ENCODE results near the gene CAPN5. TPM values are rescaled to one million over a fixed set of nuclear protein-coding genes. Genes with fewer than 3 reads are reported as not detected.

CAPN5 gene
- total and polyA plus RNA-seq, 2 donors (not counting 1 experiment from before 2014, with no cell fraction given): 17.5 to 20.4 TPM

GRCh38 chr11:77051511-77051910 lies 15.3 kb upstream of the CAPN5 start:
- Histone ChIP-seq H3K9ac (ENCODE audit: insufficient read depth, low read length) (no peak overlapping the region), H3K27ac (ENCODE audit: insufficient read depth, low read length) (no peak overlapping the region), H3K27me3 (ENCODE audit: control insufficient read depth, insufficient read depth, low read length) (peaks cover 10% of the 10 kb centered on the region), H2AFZ (ENCODE audit: low read length) (no peak overlapping the region), H3K79me2 (ENCODE audit: control insufficient read depth, insufficient read depth, low read length) (no peaks in the 10 kb centered on the region), H3K4me1 (ENCODE audit: control insufficient read depth, extremely low read depth, insufficient read depth, low read length) (no peaks in the 10 kb centered on the region), H3K4me2 (ENCODE audit: extremely low read depth, insufficient read depth, low read length) (no peak overlapping the region), H3K9me3 (ENCODE audit: control insufficient read depth, insufficient read depth, low read depth, low read length) (no peaks in the 10 kb centered on the region), H3K36me3 (ENCODE audit: control insufficient read depth, insufficient read depth, low read length) (no peaks in the 10 kb centered on the region), H3K4me3 (replicated peaks in 1 of 4; ENCODE audit: control extremely low read depth in 1 of 4, insufficient read depth in 1 of 4, low read depth in 3 of 4, low read length in 4 of 4) (no peak overlapping the region), H4K20me1 (ENCODE audit: control insufficient read depth, extremely low read depth, insufficient read depth, low read length) (no peaks in the 10 kb centered on the region)
- DNase-seq (ENCODE audit: low read depth in 2 of 2): no peak
- no peak for TF ChIP-seq EZH2 (IDR thresholded peaks at IDR 0.05; ENCODE audit: low read length, missing control alignments)
- no peak for TF ChIP-seq CTCF (conservative IDR thresholded peaks at IDR 0.05 in 1 of 2, IDR thresholded peaks at IDR 0.05 in 1 of 2; ENCODE audit: low read depth in 1 of 2, low read length in 2 of 2)

DNA sequence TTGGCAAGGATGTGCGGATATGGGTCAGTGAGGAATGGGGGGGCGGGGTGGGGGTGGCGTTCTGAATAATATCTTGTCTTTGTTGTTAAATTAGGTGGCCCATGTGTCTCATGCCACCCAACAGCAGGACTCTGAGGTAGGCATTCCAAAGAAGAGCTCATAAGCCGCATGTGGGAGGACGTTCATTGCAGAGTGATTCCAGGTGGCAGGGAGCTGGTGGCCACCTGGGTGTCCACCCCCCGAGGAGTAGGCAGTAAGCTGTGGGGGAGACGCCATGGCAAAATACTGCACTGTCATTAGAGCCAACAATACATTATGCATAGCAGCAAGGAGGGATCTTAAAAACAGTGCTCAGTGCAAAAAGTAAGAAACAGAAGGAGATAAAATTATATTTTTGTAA lies 14.3 kb upstream of the CAPN5 start:
- Histone ChIP-seq H3K4me2 (ENCODE audit: extremely low read depth, insufficient read depth, low read length) (no peak overlapping the region), H2AFZ (ENCODE audit: low read length) (no peak overlapping the region), H3K27me3 (ENCODE audit: control insufficient read depth, insufficient read depth, low read length) (peaks cover 10% of the 10 kb centered on the region), H3K27ac (ENCODE audit: insufficient read depth, low read length) (no peak overlapping the region), H4K20me1 (ENCODE audit: control insufficient read depth, extremely low read depth, insufficient read depth, low read length) (no peaks in the 10 kb centered on the region), H3K9ac (ENCODE audit: insufficient read depth, low read length) (no peak overlapping the region), H3K9me3 (ENCODE audit: control insufficient read depth, insufficient read depth, low read depth, low read length) (no peaks in the 10 kb centered on the region), H3K4me1 (ENCODE audit: control insufficient read depth, extremely low read depth, insufficient read depth, low read length) (no peaks in the 10 kb centered on the region), H3K36me3 (ENCODE audit: control insufficient read depth, insufficient read depth, low read length) (no peaks in the 10 kb centered on the region), H3K79me2 (ENCODE audit: control insufficient read depth, insufficient read depth, low read length) (no peaks in the 10 kb centered on the region), H3K4me3 (replicated peaks in 1 of 4; ENCODE audit: control extremely low read depth in 1 of 4, insufficient read depth in 1 of 4, low read depth in 3 of 4, low read length in 4 of 4) (no peak overlapping the region)
- no peak for DNase-seq (ENCODE audit: low read depth in 2 of 2)
- no peak for TF ChIP-seq EZH2 (IDR thresholded peaks at IDR 0.05; ENCODE audit: low read length, missing control alignments)
- TF ChIP-seq CTCF (conservative IDR thresholded peaks at IDR 0.05 in 1 of 2, IDR thresholded peaks at IDR 0.05 in 1 of 2; ENCODE audit: low read depth in 1 of 2, low read length in 2 of 2): no peak

DNA sequence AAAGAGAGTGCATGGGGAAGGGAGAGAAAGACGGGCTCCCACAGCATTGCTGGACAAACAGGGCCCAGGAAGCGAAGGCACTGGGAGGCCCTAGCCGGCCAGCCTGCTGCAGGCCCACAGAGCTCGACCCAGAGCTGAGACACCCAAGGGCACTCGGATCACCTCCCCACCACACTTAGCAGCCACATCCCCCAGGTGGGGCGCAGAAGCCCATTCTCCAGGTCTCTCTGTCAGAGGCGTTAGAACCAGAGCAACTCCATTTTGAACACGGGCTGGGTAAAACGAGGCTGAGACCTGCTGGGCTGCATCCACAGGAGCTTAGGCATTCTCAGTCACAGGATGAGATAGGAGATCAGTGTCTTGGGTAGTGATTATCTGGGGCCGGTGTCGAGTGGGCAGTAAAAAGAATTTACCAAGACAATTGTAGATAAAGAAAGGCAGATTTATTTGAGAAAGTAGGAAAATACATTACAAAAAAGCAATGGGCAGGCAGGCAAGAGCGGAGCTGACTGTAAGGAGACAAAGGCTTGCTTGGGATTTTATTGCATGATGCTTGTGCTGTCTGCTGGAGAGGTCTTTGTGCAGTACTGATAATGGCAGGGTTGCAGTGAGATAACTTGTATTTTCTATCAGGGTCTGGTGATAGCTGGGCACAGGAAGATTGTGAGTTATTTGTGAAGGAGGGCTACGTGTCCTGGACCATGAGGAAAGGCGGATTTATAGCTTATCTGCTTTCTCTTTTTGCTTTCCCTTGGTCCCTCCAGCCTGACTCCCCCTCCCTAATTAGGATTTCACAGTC lies 13.4 kb upstream of the CAPN5 start:
- no peak overlapping the region for H3K9ac ChIP-seq (ENCODE audit: insufficient read depth, low read length)
- no peak overlapping the region for H3K27ac ChIP-seq (ENCODE audit: insufficient read depth, low read length)
- DNase-seq (ENCODE audit: low read depth in 2 of 2): no peak
- no peaks in the 10 kb centered on the region for H3K36me3 ChIP-seq (ENCODE audit: control insufficient read depth, insufficient read depth, low read length)
- H3K27me3 ChIP-seq (ENCODE audit: control insufficient read depth, insufficient read depth, low read length): peaks cover 10% of the 10 kb centered on the region
- H3K4me2 ChIP-seq (ENCODE audit: extremely low read depth, insufficient read depth, low read length): no peak overlapping the region
- H2AFZ ChIP-seq (ENCODE audit: low read length): no peak overlapping the region
- no peak overlapping the region for H3K4me3 ChIP-seq (replicated peaks in 1 of 4; ENCODE audit: control extremely low read depth in 1 of 4, insufficient read depth in 1 of 4, low read depth in 3 of 4, low read length in 4 of 4)
- H3K79me2 ChIP-seq (ENCODE audit: control insufficient read depth, insufficient read depth, low read length): no peaks in the 10 kb centered on the region
- no peak for TF ChIP-seq EZH2 (IDR thresholded peaks at IDR 0.05; ENCODE audit: low read length, missing control alignments)
- no peak for TF ChIP-seq CTCF (conservative IDR thresholded peaks at IDR 0.05 in 1 of 2, IDR thresholded peaks at IDR 0.05 in 1 of 2; ENCODE audit: low read depth in 1 of 2, low read length in 2 of 2)
- no peaks in the 10 kb centered on the region for H4K20me1 ChIP-seq (ENCODE audit: control insufficient read depth, extremely low read depth, insufficient read depth, low read length)
- H3K9me3 ChIP-seq (ENCODE audit: control insufficient read depth, insufficient read depth, low read depth, low read length): no peaks in the 10 kb centered on the region
- no peaks in the 10 kb centered on the region for H3K4me1 ChIP-seq (ENCODE audit: control insufficient read depth, extremely low read depth, insufficient read depth, low read length)

All from fibroblast of lung (primary cell).